OCI-LY1 (cell line): ENCODE data around the gene ALAD.

ENCODE experiments used
- H2AFZ ChIP-seq: fragments of 200-600 bp; sonication (generic), shearing (Covaris generic); 2 replicates; pipeline ENCODE4 v1.6.0; 2014; ENCODE audit warnings: antibody characterized with exemption, mild to moderate bottlenecking, low read length
- H3F3A ChIP-seq: fragments of 200-600 bp; sonication (generic), shearing (Covaris generic); 2 replicates; pipeline ENCODE4 v1.6.0; 2014; ENCODE audit warnings: mild to moderate bottlenecking, antibody characterized with exemption, low read length, moderate library complexity; ENCODE audit not compliant: insufficient read depth
- H3K27ac ChIP-seq: fragments of 200-600 bp; sonication (generic); 2 replicates; pipeline ENCODE4 v1.5.1; 2014; ENCODE audit warnings: low read length, mixed run types, mild to moderate bottlenecking, low read depth; ENCODE audit not compliant: poor library complexity, severe bottlenecking
- H3K27me3 ChIP-seq: fragments of 200-600 bp; sonication (generic); 2 replicates; pipeline ENCODE4 v1.6.0; 2014; ENCODE audit warnings: antibody characterized with exemption, mild to moderate bottlenecking, low read length, moderate library complexity; ENCODE audit not compliant: insufficient read depth
- H3K36me3 ChIP-seq: fragments of 200-600 bp; sonication (generic); 2 replicates; pipeline ENCODE4 v1.6.1; 2014; ENCODE audit warnings: mild to moderate bottlenecking, antibody characterized with exemption, low read length, moderate library complexity, mixed read lengths; ENCODE audit not compliant: insufficient read depth
- H3K4me1 ChIP-seq: fragments of 200-600 bp; sonication (generic); 2 replicates; pipeline ENCODE4 v1.5.1; 2014; ENCODE audit warnings: mild to moderate bottlenecking, low read length, moderate library complexity; ENCODE audit not compliant: insufficient read depth, severe bottlenecking
- H3K4me2 ChIP-seq: fragments of 200-600 bp; sonication (generic), shearing (Covaris generic); 2 replicates; pipeline ENCODE4 v1.6.1; 2014; ENCODE audit warnings: low read length
- H3K4me3 ChIP-seq: fragments of 200-600 bp; sonication (generic); 2 replicates; pipeline ENCODE4 v1.5.1; 2014; ENCODE audit warnings: low read length, low read depth, mild to moderate bottlenecking, mixed read lengths; ENCODE audit not compliant: poor library complexity, severe bottlenecking
- H3K79me2 ChIP-seq: fragments of 200-600 bp; shearing (Covaris generic); 2 replicates; pipeline ENCODE4 v1.6.1; 2016; ENCODE audit warnings: mixed run types, low read length, mixed read lengths; ENCODE audit not compliant: insufficient read depth
- H3K9ac ChIP-seq: fragments of 200-600 bp; sonication (generic), shearing (Covaris generic); 2 replicates; pipeline ENCODE4 v1.6.1; 2014; ENCODE audit warnings: mild to moderate bottlenecking, low read length, mixed read lengths
- H3K9me2 ChIP-seq: fragments of 200-600 bp; sonication (generic), shearing (Covaris generic); 2 replicates; pipeline ENCODE4 v1.6.1; 2014; ENCODE audit warnings: low read depth, mild to moderate bottlenecking, low read length, mixed read lengths
- H3K9me3 ChIP-seq: fragments of 200-600 bp; shearing (Covaris generic); 2 replicates; pipeline ENCODE4 v1.6.1; 2014; ENCODE audit warnings: low read length, mixed read lengths
- H4K20me1 ChIP-seq: fragments of 200-600 bp; sonication (generic), shearing (Covaris generic); 2 replicates; pipeline ENCODE4 v1.6.0; 2016; ENCODE audit warnings: mild to moderate bottlenecking, low read length; ENCODE audit not compliant: insufficient read depth
- EZH2 ChIP-seq: fragments of 200-600 bp; sonication (generic), shearing (Covaris generic); IDR thresholded peaks from 2 replicates; pipeline ENCODE4 v1.8.0; 2017; ENCODE audit warnings: borderline replicate concordance, mixed run types, mild to moderate bottlenecking, antibody characterized with exemption, low read length, moderate library complexity, mixed read lengths
- TF ChIP-seq, protein P1 (sequence below): fragments of 200-600 bp; sonication (generic), shearing (Covaris generic); IDR thresholded peaks from 2 replicates; pipeline ENCODE4 v1.5.1; 2017; ENCODE audit warnings: mild to moderate bottlenecking, antibody characterized with exemption, low read length, moderate library complexity, mixed read lengths

ALAD gene

GRCh38 chr9:113395000-113395861 lies 5.9 kb downstream of the ALAD start:
- Histone ChIP-seq H3K4me2 (no peak overlapping the region), H3K9ac (no peak overlapping the region), H3K4me3 (no peak overlapping the region), H3K36me3 (peaks cover 22% of the 10 kb centered on the region), H3K27ac (no peak overlapping the region), H3K79me2 (no peaks in the 10 kb centered on the region), H3F3A (no peaks in the 10 kb centered on the region), H2AFZ (no peak overlapping the region), H4K20me1 (no peaks in the 10 kb centered on the region), H3K9me2 (no peaks in the 10 kb centered on the region), H3K4me1 (peaks cover 20% of the 10 kb centered on the region), H3K27me3 (no peaks in the 10 kb centered on the region), H3K9me3 (no peaks in the 10 kb centered on the region)
- TF ChIP-seq EZH2 = no peak
- TF ChIP-seq, protein P1, sequence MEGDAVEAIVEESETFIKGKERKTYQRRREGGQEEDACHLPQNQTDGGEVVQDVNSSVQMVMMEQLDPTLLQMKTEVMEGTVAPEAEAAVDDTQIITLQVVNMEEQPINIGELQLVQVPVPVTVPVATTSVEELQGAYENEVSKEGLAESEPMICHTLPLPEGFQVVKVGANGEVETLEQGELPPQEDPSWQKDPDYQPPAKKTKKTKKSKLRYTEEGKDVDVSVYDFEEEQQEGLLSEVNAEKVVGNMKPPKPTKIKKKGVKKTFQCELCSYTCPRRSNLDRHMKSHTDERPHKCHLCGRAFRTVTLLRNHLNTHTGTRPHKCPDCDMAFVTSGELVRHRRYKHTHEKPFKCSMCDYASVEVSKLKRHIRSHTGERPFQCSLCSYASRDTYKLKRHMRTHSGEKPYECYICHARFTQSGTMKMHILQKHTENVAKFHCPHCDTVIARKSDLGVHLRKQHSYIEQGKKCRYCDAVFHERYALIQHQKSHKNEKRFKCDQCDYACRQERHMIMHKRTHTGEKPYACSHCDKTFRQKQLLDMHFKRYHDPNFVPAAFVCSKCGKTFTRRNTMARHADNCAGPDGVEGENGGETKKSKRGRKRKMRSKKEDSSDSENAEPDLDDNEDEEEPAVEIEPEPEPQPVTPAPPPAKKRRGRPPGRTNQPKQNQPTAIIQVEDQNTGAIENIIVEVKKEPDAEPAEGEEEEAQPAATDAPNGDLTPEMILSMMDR = no peak

- no peaks in the 10 kb centered on the region for H3K27me3 ChIP-seq
These were observed 7.8 kb downstream of the ALAD start for GRCh38 chr9:113393281-113393680.

DNA sequence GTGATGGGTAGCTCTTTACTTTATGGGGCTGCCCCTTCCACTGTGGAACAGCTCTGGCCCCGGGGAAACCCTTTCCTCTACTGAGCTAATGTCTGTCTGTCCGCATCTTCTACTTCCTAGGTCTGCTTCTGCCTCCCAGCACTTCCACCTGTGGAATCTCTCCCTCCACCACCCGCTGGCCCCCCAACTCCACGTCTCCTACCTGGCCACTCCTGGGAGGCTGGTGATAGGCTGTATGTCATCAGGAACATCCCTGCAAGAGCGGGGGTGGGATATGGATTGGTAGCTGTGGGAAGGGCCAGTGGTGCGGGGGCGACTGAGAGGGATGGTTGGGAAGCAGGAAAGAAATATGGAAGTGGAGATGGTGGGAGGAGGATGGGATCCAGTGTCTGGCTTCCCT lies 9.2 kb downstream of the ALAD start:
- no peaks in the 10 kb centered on the region for H4K20me1 ChIP-seq
- no peak overlapping the region for H3K4me3 ChIP-seq
- H3K4me2 ChIP-seq = no peak overlapping the region
- no peak overlapping the region for H3K27ac ChIP-seq
- no peaks in the 10 kb centered on the region for H3K4me1 ChIP-seq
- H3K27me3 ChIP-seq = no peaks in the 10 kb centered on the region
- H3K36me3 ChIP-seq = peaks cover 52% of the 10 kb centered on the region
- no peaks in the 10 kb centered on the region for H3K9me3 ChIP-seq
- no peaks in the 10 kb centered on the region for H3K79me2 ChIP-seq
- no peak overlapping the region for H3K9ac ChIP-seq
- H3K9me2 ChIP-seq = no peaks in the 10 kb centered on the region
- no peak overlapping the region for H2AFZ ChIP-seq
- TF ChIP-seq, protein P1 = no peak
- TF ChIP-seq EZH2 = no peak
- no peaks in the 10 kb centered on the region for H3F3A ChIP-seq

More at GRCh38 chr9:113393281-113393680, 7.8 kb downstream of the ALAD start:
- Histone ChIP-seq H2AFZ (no peak overlapping the region), H3K9me3 (no peaks in the 10 kb centered on the region), H3K4me3 (no peak overlapping the region), H3K9ac (no peak overlapping the region), H3K4me1 (peaks cover under 1% of the 10 kb centered on the region), H3K27ac (no peak overlapping the region), H3K4me2 (no peak overlapping the region), H3K9me2 (no peaks in the 10 kb centered on the region), H3K79me2 (no peaks in the 10 kb centered on the region), H3K36me3 (peaks cover 38% of the 10 kb centered on the region), H3F3A (no peaks in the 10 kb centered on the region), H4K20me1 (no peaks in the 10 kb centered on the region)
- TF ChIP-seq EZH2 = no peak
- TF ChIP-seq, protein P1 = no peak
